ENCODE data around the gene SH3YL1. TPM values are rescaled to one million over a fixed set of nuclear protein-coding genes. Genes with fewer than 3 reads are reported as not detected.

Gene SH3YL1
- polyA plus RNA-seq, 1 of the 3 experiments (the other 2 are of a cell fraction): 22.7 TPM

GRCh38 chr2:271917-272316 is 8.1 kb upstream of the SH3YL1 start:
- ChIA-PET CTCF (interaction anchor here (0.9 to 3.7 kb wide), 3 partner anchors 9 to 25 kb away, joined by 3 to 9 read pairs (median 3); no protein-coding TSS in a partner anchor), POLR2A (no interaction called here)
- Histone ChIP-seq H3K4me1 (ENCODE audit: control insufficient read depth in 1 of 2, insufficient read depth in 2 of 2, low read depth in 1 of 2, low read length in 1 of 2) (peaks cover 0 to under 1% of the 10 kb centered on the region in 2 experiments; a peak in 1 of 4 replicates), H3K9me2 (no peaks in the 10 kb centered on the region), H3K27me3 (ENCODE audit: insufficient read depth) (no peaks in the 10 kb centered on the region), H4K20me1 (ENCODE audit: insufficient read depth) (peaks cover 70% of the 10 kb centered on the region), H3K9ac (no peak overlapping the region), H2AFZ (ENCODE audit: low read depth) (no peak overlapping the region), H3F3A (replicated peaks; ENCODE audit: insufficient read depth) (no peaks in the 10 kb centered on the region), H3K79me2 (ENCODE audit: insufficient read depth) (peaks cover 98% of the 10 kb centered on the region), H3K36me3 (replicated peaks in 1 of 2; ENCODE audit: control insufficient read depth in 1 of 2, insufficient read depth in 2 of 2, low read length in 1 of 2) (peaks cover 29 to 69% of the 10 kb centered on the region in 2 experiments), H3K9me3 (no peaks in the 10 kb centered on the region), H3K27ac (ENCODE audit: low read depth in 2 of 2, low read length in 1 of 2) (no peak overlapping the region), H3K4me3 (ENCODE audit: low read depth in 2 of 2, low read length in 1 of 2) (no peak overlapping the region), H3K4me2 (no peak overlapping the region)
- DNase-seq: no peak
- WGBS (ENCODE audit: low lambda C conversion rate): 96% methylated on average over 12 of the region's 12 CpGs
- TF ChIP-seq, protein P1, sequence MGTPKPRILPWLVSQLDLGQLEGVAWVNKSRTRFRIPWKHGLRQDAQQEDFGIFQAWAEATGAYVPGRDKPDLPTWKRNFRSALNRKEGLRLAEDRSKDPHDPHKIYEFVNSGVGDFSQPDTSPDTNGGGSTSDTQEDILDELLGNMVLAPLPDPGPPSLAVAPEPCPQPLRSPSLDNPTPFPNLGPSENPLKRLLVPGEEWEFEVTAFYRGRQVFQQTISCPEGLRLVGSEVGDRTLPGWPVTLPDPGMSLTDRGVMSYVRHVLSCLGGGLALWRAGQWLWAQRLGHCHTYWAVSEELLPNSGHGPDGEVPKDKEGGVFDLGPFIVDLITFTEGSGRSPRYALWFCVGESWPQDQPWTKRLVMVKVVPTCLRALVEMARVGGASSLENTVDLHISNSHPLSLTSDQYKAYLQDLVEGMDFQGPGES (IDR thresholded peaks at IDR 0.05; ENCODE audit: low read depth, low read length): no peak
- TF ChIP-seq CTCF (IDR thresholded peaks at IDR 0.05) (no peak), JUND (IDR thresholded peaks at IDR 0.05) (no peak), TEAD4 (IDR thresholded peaks at IDR 0.05; ENCODE audit: borderline replicate concordance, insufficient read depth) (no peak), REST (IDR thresholded peaks at IDR 0.05; ENCODE audit: low read depth, low read length) (no peak), MEF2A (IDR thresholded peaks at IDR 0.05; ENCODE audit: borderline replicate concordance, low read depth) (no peak), FOSL2 (IDR thresholded peaks at IDR 0.05; ENCODE audit: borderline replicate concordance, low read depth) (no peak), SMC3 (IDR thresholded peaks at IDR 0.05; ENCODE audit: low read depth, low read length) (no peak), POLR2AphosphoS5 (IDR thresholded peaks at IDR 0.05; ENCODE audit: low read depth, low read length) (no peak), FOXJ3 (CRISPR knock-in tag; IDR thresholded peaks at IDR 0.05) (no peak), MAX (IDR thresholded peaks at IDR 0.05; ENCODE audit: low read depth) (no peak), GABPA (IDR thresholded peaks at IDR 0.05; ENCODE audit: low read depth) (no peak)
- TF ChIP-seq, protein P2, sequence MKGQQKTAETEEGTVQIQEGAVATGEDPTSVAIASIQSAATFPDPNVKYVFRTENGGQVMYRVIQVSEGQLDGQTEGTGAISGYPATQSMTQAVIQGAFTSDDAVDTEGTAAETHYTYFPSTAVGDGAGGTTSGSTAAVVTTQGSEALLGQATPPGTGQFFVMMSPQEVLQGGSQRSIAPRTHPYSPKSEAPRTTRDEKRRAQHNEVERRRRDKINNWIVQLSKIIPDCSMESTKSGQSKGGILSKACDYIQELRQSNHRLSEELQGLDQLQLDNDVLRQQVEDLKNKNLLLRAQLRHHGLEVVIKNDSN (IDR thresholded peaks at IDR 0.05; ENCODE audit: borderline replicate concordance, low read depth): no peak

Data from SK-N-SH (cell line).